CD4-positive, alpha-beta T cell treated with Interferon gamma for 1 hour (primary cell): Measurements from ENCODE around the gene PYGL.
"Not testable (repeated sequence)": the region's sequence is repeated elsewhere in the genome, so short reads cannot be mapped to it uniquely, and the experiment has no call there.

Source experiments
- DNase-seq: peaks from one replicate; pipeline ENCODE4 v3.0.0-alpha.2; 2020

Gene PYGL

GRCh38 chr14:50954811-50955372 lies 10.6 kb upstream of the PYGL start:
- no peak for DNase-seq

GRCh38 chr14:50953502-50953901 lies 9.2 kb upstream of the PYGL start:
- DNase-seq: no peak

DNA sequence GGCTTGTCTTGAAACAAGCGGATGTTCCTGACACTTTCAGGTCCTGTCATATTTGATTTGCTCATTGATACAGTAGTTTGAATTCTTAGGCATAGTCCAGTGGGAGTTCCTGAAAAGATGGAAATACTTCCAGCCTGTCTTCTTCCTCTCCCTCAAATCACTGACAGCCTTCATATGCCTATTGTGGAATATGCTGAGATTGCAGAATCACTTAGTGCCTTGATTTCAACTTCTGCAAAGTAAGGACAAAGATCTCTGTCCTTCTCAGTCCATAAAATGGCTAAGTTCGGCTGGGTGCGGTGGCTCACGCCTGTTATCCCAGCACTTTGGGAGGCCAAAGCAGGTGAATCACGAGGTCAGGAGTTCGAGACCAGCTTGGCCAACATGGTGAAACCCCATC lies 6.7 kb upstream of the PYGL start:
- no peak for DNase-seq

DNA sequence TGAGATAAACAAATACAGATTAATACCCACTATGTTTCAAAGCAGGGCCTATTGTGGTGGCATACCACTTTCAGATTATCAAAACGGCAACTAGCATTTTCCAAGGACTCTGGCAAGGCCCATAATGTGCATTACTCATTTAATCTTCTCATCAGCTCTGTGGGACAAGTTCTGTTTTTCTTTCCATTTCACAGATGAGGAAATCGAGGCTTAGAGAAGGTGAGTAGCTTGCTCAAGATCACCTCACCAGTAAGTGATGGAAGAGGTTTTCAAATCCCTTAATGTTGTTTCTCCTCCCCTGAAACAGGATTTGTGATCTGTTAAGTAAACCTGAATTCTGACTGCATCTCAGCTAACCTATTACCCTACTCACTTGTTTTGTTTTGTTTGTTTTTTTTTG lies 3.9 kb upstream of the PYGL start:
- DNase-seq: no peak

DNA sequence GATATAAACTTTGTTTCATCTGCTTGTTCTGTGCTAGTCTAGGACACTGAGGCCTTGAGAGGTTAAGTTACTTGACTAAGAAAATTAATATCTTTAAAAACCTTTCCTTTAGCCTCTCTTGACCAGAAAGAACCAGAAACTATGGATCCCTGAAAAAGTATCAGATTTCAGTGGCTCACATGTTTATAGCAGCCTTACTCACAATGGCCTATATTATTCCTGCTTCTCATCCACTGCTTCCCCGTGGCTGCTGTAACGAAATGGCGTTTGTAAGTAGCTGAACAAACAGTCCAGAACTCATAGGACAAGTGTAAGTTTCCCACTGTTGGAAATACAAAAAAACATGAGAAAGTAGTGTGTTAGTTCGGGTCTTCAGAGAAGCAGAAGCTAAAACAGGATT lies 3.2 kb upstream of the PYGL start:
- DNase-seq: no peak

GRCh38 chr14:50946234-50946935 lies 2.1 kb upstream of the PYGL start:
- no peak for DNase-seq

- DNase-seq: no peak
Measured at GRCh38 chr14:50944647-50945413, 547 bp upstream of the PYGL start.

DNA sequence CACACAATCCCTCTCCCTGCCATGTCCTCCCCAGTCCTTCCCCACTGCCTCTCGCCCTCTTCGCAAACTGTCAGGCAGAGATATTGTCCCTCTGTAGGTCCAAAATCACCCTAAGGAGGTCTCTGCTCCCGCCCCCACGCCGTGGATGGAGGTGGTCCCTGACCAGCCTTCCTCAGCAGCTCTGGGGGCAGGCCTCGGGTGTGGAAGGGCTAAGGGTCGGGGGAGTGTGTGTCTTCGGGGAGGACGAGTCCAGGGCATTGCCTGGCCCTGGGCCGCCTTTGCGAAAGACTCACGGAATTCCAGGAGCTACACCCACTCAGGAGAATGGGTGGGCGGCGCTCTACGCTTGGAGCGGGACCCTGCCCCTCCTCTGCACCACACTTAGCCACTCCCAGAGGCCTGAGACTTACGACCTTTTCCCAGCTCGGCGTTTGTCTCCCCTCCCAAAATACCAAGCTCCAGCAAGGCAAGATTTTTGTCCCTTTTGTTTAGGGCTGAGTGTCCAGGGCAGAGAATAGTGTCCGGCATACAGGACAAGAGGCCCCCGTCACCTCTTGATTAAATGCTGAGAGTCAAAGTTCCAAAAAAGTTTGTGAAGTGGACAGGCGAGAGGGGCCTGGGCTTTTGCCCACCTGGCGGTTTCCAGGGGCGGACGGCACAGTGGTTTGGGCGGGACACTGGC lies 881 bp downstream of the PYGL start:
- DNase-seq: no peak

DNA sequence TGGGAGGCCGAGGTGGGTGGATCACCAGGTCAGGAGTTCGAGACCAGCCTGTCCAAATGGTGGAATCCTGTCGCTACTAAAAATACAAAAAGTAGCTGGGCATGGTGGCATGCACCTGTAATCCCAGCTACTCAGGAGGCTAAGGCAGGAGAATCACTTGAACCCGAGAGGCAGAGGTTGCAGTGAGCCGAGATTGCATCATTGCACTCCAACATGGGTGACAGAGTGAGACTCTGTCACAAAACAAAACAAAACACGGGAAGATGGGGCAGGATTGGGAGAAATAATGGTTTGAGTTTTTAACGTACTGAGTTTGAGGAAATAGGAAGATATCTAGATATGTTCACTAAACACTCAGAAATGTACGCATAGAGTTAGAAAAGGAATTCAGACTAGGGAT lies 2.6 kb downstream of the PYGL start:
- not testable (repeated sequence) for DNase-seq

DNA sequence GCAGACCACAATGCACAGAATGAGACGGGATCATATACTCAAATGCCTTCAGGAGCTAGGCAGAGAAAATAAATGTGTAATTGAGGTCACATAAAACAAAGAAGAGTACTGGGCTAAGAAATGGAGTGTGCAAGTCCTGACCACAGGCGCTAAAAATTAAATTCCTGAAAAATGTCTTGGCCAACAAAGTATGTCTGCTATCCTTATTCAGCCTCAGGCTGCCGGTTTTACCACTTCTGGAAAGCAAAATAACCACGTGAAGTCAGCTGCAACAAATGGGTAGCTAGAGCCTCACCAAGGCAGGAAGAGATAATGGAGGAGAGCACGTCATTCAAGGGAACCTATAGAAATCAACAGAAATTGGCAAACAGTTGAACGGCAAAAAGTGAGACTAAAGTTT lies 3.1 kb downstream of the PYGL start:
- no peak for DNase-seq

DNA sequence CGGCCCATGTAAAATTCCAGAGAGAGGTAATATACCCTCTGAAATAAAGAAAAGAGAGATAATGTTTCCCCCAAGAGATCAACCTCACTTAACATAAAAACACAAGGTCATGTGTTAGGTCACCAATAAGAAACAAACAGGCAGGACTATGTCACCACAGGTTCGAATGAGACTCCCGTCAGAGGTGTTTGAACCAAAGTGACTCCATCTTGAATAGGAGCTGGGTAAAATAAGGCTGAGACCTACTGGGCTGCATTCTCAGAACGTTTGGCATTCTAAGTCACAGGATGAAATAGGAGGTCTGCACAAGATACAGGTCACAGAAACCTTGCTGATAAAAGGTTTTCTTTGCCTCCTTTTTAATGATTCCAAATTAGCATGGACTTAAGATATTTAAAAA lies 6.5 kb downstream of the PYGL start:
- DNase-seq: no peak

- no peak for DNase-seq
Measured at GRCh38 chr14:50937325-50937724, 7.0 kb downstream of the PYGL start.

DNA sequence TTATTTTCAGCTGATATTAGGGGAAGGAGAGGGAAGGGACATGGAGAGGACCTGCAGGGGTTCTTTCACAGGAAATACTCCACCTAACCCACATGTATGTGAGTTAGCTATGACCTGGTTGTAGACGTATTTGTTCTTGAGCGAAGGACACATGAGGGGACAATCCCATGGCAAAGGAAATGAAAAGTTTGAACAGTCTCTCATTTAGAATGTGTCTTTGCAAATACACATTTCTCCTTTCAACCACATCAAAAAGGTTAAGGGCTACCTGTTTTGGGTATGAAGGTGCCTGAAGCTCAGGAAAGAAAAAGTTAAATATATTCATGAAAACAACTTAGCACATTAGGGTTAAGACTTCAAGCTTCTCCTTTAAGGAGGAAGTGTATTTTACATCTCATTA lies 7.4 kb downstream of the PYGL start:
- no peak for DNase-seq

DNA sequence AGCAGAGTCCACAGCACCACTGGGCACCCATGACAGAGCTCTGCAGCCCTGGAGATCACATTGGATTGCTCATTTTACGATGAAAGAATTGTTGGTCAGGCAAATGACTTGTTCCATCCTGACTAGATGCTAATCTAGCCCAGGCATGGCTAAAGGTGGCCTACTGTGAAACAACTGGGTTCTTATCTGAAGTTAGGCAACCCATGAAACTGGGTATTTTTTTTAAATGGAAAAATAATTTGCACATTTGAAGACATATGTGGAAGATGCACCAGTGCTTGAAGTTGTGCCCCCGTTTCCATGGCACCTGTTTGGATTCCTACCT lies 8.3 kb downstream of the PYGL start:
- no peak for DNase-seq

DNA sequence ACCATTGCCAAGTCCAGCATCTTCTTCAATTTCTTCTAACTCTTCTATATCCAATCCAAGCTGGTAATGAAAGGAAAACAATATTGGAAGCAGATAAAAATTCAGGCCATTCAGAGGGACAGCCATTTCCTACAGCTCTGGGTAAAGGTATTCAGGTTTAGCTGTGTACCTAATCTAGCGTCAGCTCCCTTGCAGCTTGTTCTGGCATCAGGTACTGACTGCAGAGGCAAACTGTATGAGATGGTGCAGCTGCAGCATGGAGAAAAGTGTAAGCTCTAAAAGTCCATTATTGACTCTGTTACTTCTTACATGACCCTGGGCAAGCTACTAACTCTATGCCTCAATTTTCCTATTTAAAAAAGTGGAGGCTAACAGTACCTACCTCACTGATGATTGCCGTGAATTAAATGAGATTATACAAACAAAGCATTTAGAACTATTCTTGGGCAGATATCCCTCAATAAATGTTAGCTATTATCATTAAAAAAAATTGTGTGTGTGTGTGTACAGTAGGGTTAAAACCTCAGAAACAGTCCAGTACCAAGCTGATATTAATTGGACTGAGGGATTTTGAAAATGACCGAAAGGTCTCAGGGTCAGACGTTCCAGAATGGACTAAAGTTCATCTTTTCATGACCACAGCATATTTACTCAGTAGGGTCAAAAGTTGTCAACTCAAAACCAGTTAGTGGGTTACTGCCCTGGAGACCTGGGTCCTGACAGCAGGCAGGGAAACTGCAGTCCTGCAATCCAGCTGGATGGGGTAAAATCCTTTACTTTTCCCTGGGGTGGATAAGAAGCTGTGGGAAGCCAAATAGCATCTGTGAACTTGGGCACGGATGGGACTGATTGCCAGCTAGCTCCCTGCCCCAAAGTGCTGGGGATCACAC lies 8.9 kb downstream of the PYGL start:
- DNase-seq: no peak

DNA sequence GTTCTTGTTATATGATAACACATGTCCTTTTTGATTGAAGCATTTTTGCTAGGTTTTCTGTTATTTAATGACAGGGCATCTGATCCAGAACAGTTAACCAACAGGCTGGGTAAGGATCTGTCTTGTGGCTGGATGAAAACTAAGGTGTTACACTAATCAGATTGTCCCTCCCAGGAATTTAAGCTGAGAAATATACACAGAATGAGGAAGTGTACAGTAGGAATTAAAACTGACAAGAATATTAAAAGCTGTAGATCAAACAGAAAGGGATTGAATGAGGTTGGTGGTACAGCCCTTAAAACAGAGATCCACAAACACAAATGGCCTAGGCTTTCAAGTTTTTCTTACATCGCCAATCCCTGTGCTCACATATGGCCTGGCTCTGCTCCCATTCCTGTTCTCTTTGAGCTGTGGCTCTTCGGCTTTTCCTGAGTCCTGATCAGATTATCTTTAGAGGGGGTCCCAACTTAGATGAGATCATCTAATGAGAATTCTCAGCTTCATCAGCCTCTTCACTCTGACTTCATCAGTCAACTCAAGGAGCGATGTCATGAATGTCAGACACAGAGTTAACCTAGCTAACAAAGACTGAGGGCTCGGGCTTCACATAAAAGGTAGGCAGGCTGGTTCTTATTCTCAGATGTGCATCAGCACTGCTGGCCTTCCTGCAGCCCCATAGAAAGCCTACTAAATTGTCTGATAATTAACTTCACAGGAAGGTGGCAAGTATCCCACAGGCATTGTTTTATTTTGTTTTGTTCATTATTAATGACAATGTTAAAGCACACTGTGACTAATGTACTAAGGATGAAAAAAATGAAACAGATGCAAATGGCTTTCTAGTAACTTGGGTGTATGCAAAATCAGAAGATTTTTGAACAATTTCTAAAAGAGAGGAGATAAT lies 11.4 kb downstream of the PYGL start:
- no peak for DNase-seq

DNA sequence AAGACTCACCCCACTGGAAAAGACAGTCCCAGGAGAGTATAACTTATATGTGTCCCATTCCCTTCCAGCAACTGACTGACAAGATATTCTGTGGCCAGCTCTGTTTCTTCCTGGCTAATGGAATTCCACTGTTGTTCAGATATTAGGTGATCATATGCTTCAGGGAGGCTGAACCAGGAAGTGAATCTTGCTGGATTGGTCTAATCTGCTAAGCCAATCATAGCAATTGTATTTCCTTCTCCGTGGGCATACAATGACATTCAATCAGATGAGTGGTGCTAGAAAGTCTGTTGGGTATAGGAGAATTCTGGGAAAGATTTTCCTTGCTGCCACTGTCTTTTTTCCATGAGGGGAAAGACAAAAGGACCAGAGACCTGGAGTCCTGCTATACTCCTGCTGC lies 12.1 kb downstream of the PYGL start:
- no peak for DNase-seq

DNA sequence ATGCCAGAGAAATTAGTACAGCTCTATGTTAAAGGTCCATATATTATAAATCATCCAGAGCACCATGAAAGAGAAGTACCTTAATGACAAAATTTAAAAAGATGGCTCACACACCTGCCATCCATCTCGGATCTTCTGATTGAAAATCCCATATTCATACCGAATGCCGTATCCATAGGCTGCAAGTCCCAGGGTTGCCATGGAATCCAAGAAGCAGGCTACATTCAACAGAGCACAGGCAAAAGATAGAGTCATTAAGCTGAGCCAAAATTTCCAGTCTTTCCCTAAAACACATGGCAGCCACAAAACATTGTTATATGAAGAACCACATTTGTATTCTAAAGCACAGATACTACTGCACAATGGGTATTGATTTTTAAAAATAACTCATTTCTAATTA lies 12.7 kb downstream of the PYGL start:
- no peak for DNase-seq

- no peak for DNase-seq
Measured at GRCh38 chr14:50929506-50929905, 14.8 kb downstream of the PYGL start.

GRCh38 chr14:50928002-50928635 lies 16.2 kb downstream of the PYGL start:
- peak; percentile 36 for DNase-seq

GRCh38 chr14:50926851-50927386 lies 17.4 kb downstream of the PYGL start:
- DNase-seq: no peak
